H9 (cell line): ENCODE measurements around the gene FAM78A. TPM values are rescaled to one million over a fixed set of nuclear protein-coding genes. Genes with fewer than 3 reads are reported as not detected.

ENCODE experiments used
- DNase-seq: peaks from one replicate; pipeline ENCODE4 v3.0.0-alpha.2; 2017
- H2AFZ ChIP-seq: one replicate; pipeline ENCODE4 v1.6.1; 2013; ENCODE audit warnings: mild to moderate bottlenecking, low read length, control low read depth, moderate library complexity
- H2AK5ac ChIP-seq: 2 replicates; pipeline ENCODE4 v1.6.1; 2013; ENCODE audit warnings: low read length, control low read depth, mixed read lengths; ENCODE audit not compliant: insufficient read length
- H2BK120ac ChIP-seq: one replicate; pipeline ENCODE4 v1.6.1; 2013; ENCODE audit warnings: low read depth, mild to moderate bottlenecking, low read length, control low read depth, inconsistent platforms; ENCODE audit not compliant: poor library complexity, severe bottlenecking
- H2BK12ac ChIP-seq: 2 replicates; pipeline ENCODE4 v1.6.1; 2013; ENCODE audit warnings: low read length, control low read depth, mixed read lengths, low read depth; ENCODE audit not compliant: insufficient read length
- H2BK15ac ChIP-seq: 2 replicates; pipeline ENCODE4 v1.6.1; 2013; ENCODE audit warnings: low read depth, low read length, control low read depth
- H2BK20ac ChIP-seq: one replicate; pipeline ENCODE4 v1.6.1; 2013; ENCODE audit warnings: low read depth, mild to moderate bottlenecking, low read length, control low read depth, inconsistent platforms; ENCODE audit not compliant: poor library complexity, severe bottlenecking
- H2BK5ac ChIP-seq: 2 replicates; pipeline ENCODE4 v1.6.1; 2013; ENCODE audit warnings: low read length, control low read depth, mixed read lengths; ENCODE audit not compliant: insufficient read length
- H3K14ac ChIP-seq: 2 replicates; pipeline ENCODE4 v1.6.1; 2013; ENCODE audit warnings: low read length, control low read depth; ENCODE audit not compliant: insufficient read depth
- H3K18ac ChIP-seq: 2 replicates; pipeline ENCODE4 v1.6.1; 2013; ENCODE audit warnings: low read depth, mild to moderate bottlenecking, mixed read lengths, low read length, control low read depth; ENCODE audit not compliant: insufficient read length
- H3K23ac ChIP-seq: 2 replicates; pipeline ENCODE4 v1.6.1; 2013; ENCODE audit warnings: low read length, control low read depth, mixed read lengths, low read depth; ENCODE audit not compliant: insufficient read length
- H3K23me2 ChIP-seq: 2 replicates; pipeline ENCODE4 v1.6.1; 2013; ENCODE audit warnings: low read depth, mild to moderate bottlenecking, mixed read lengths, low read length, control low read depth; ENCODE audit not compliant: insufficient read length, poor library complexity, severe bottlenecking
- H3K27ac ChIP-seq: 2 replicates; pipeline ENCODE4 v1.5.1; 2013; ENCODE audit warnings: low read length, control low read depth, mixed read lengths, low read depth; ENCODE audit not compliant: insufficient read length
- H3K27me3 ChIP-seq: 2 replicates; pipeline ENCODE4 v1.6.1; 2013; ENCODE audit warnings: low read length, control low read depth, inconsistent platforms; ENCODE audit not compliant: insufficient read depth
- H3K4ac ChIP-seq: 2 replicates; pipeline ENCODE4 v1.6.1; 2013; ENCODE audit warnings: low read depth, mild to moderate bottlenecking, control low read depth, inconsistent platforms, low read length, moderate library complexity
- H3K4me1 ChIP-seq: 2 replicates; pipeline ENCODE4 v1.6.1; 2013; ENCODE audit warnings: low read length, control low read depth, inconsistent platforms; ENCODE audit not compliant: insufficient read depth
- H3K4me2 ChIP-seq: 2 replicates; pipeline ENCODE4 v1.6.1; 2013; ENCODE audit warnings: low read length, control low read depth, mixed read lengths; ENCODE audit not compliant: insufficient read length, insufficient read depth
- H3K56ac ChIP-seq: 2 replicates; pipeline ENCODE4 v1.6.1; 2013; ENCODE audit warnings: low read depth, mild to moderate bottlenecking, mixed read lengths, low read length, control low read depth; ENCODE audit not compliant: insufficient read length
- H3K79me1 ChIP-seq: 2 replicates; pipeline ENCODE4 v1.6.1; 2013; ENCODE audit warnings: low read depth, mild to moderate bottlenecking, moderate library complexity, low read length, control low read depth, inconsistent platforms; ENCODE audit not compliant: insufficient read depth, poor library complexity, severe bottlenecking
- H3K79me2 ChIP-seq: 2 replicates; pipeline ENCODE4 v1.6.1; 2013; ENCODE audit warnings: low read length, control low read depth, inconsistent platforms; ENCODE audit not compliant: insufficient read depth
- H3K9ac ChIP-seq: 2 replicates; pipeline ENCODE4 v1.6.1; 2013; ENCODE audit warnings: low read length, control low read depth, mixed read lengths; ENCODE audit not compliant: insufficient read length; ENCODE audit errors: extremely low read depth
- H3K9me3 ChIP-seq: one replicate; pipeline ENCODE4 v1.6.1; 2013; ENCODE audit warnings: low read depth, low read length, inconsistent platforms; ENCODE audit not compliant: control insufficient read depth
- H3T11ph ChIP-seq: one replicate; pipeline ENCODE4 v1.6.1; 2013; ENCODE audit warnings: mild to moderate bottlenecking, low read length, control low read depth, inconsistent platforms
- H4K20me1 ChIP-seq: one replicate; pipeline ENCODE4 v1.6.1; 2013; ENCODE audit not compliant: control insufficient read depth, insufficient read length, insufficient read depth
- H4K5ac ChIP-seq: 2 replicates; pipeline ENCODE4 v1.6.1; 2013; ENCODE audit warnings: low read depth, mild to moderate bottlenecking, mixed read lengths, low read length, control low read depth; ENCODE audit not compliant: insufficient read length
- H4K8ac ChIP-seq: replicated peaks from 2 replicates; pipeline ENCODE4 v1.6.1; 2013; ENCODE audit warnings: low read length, control low read depth, mixed read lengths, low read depth; ENCODE audit not compliant: insufficient read length
- H4K91ac ChIP-seq: 2 replicates; pipeline ENCODE4 v1.6.1; 2013; ENCODE audit warnings: low read depth, mild to moderate bottlenecking, moderate library complexity, mixed read lengths, low read length, control low read depth; ENCODE audit not compliant: insufficient read length
- H3K27ac Mint-ChIP-seq, 3 experiments: 2 replicates in 2 of 3; 3 replicates in 1 of 3; pipeline ENCODE4 v1.8.0; 2020 to 2021; ENCODE audit warnings: mixed read lengths in 3 of 3, mild to moderate bottlenecking in 1 of 3, moderate library complexity in 1 of 3
- H3K27me3 Mint-ChIP-seq: 2 replicates; pipeline ENCODE4 v1.8.0; 2021; ENCODE audit warnings: low read depth, mild to moderate bottlenecking, moderate library complexity, mixed read lengths
- H3K36me3 Mint-ChIP-seq, 3 experiments: 2 replicates in 2 of 3; 3 replicates in 1 of 3; pipeline ENCODE4 v1.8.0; 2020 to 2021; ENCODE audit warnings: low read depth in 3 of 3, mixed read lengths in 3 of 3; ENCODE audit not compliant: insufficient read depth in 1 of 3
- H3K4me1 Mint-ChIP-seq, 2 experiments: 2 replicates each; pipeline ENCODE4 v1.8.0; 2020; ENCODE audit warnings: mixed read lengths in 2 of 2
- H3K4me3 Mint-ChIP-seq, 2 experiments: 2 replicates in 1 of 2; 3 replicates in 1 of 2; pipeline ENCODE4 v1.8.0; 2020 to 2021; ENCODE audit warnings: mild to moderate bottlenecking in 2 of 2, mixed read lengths in 2 of 2, moderate library complexity in 1 of 2
- H3K9me3 Mint-ChIP-seq, 2 experiments: 2 replicates in 1 of 2; 3 replicates in 1 of 2; pipeline ENCODE4 v1.8.0; 2020; ENCODE audit warnings: mild to moderate bottlenecking in 2 of 2, mixed read lengths in 2 of 2, moderate library complexity in 1 of 2
- WGBS: extraction: QIAGEN DNeasy Blood & Tissue Kit; methylation state at CpG from one replicate; pipeline ENCODE4 v1.1.7; 2013; ENCODE audit warnings: missing lambda C conversion rate, low lambda C conversion rate, mixed read lengths; ENCODE audit not compliant: insufficient read length; ENCODE audit errors: extremely low coverage; 5-methylcytosine and 5-hydroxymethylcytosine counted together
- total RNA-seq: library from RNA; stranded (reverse); gene quantifications from 2 replicates; pipeline ENCODE4 v1.2.1, GENCODE V29; 2021
- TF ChIP-seq, protein P1 (sequence below): fragments of 200-600 bp; sonication (generic); conservative IDR thresholded peaks from 3 replicates; pipeline ENCODE4 v1.8.0; 2021; ENCODE audit warnings: antibody characterized with exemption, mild to moderate bottlenecking

Gene FAM78A
- total RNA-seq, 1 experiment from 2014 or later: 1.9 TPM

DNA sequence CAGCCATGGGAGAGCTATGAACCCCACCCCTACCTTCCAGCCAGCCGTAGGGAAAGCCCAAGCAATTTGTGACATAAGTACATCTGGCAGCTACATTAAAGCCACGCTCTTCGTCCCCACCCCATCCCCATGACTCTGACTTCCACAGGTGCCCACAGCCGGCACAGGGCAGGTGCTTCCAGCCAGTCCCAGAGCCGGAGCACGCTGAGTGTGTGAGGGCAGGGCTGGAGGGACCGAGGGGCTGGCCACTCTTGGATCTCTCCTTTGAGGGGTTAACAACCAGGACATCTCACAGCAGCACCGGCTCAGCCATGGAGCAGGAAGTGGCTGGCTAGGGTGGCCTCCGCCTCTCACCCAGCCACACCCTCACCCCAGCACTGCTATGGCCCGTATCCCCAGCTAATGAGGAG lies 2.4 kb upstream of the FAM78A start:
- Histone ChIP-seq H2BK120ac (no peak overlapping the region), H2BK12ac (no peak overlapping the region), H2AFZ (no peak overlapping the region), H3K23ac (no peak overlapping the region), H2AK5ac (no peak overlapping the region), H3K79me1 (no peaks in the 10 kb centered on the region), H2BK15ac (no peak overlapping the region), H3K4ac (no peak overlapping the region), H3K27me3 (peaks cover 10% of the 10 kb centered on the region; the same call in 1 of the 2 replicates), H3K79me2 (no peaks in the 10 kb centered on the region), H3K14ac (no peak overlapping the region; the same call in 1 of the 2 replicates), H2BK5ac (no peak overlapping the region), H3K4me2 (peak overlapping the region; percentile 10), H2BK20ac (no peak overlapping the region), H4K5ac (no peak overlapping the region), H3K23me2 (peaks cover 9% of the 10 kb centered on the region), H3K27ac (no peak overlapping the region), H4K91ac (no peak overlapping the region), H4K8ac (no peak overlapping the region), H3K4me1 (peaks cover 3% of the 10 kb centered on the region; the same call in 1 of the 2 replicates), H3K9me3 (no peaks in the 10 kb centered on the region), H3T11ph (no peak overlapping the region), H3K56ac (no peak overlapping the region), H4K20me1 (peaks cover 6% of the 10 kb centered on the region), H3K9ac (no peak overlapping the region), H3K18ac (no peak overlapping the region)
- no peak overlapping the region for H3K27ac Mint-ChIP-seq
- H3K4me1 Mint-ChIP-seq: peaks cover 26 to 41% of the 10 kb centered on the region in 2 experiments
- no peaks in the 10 kb centered on the region; a peak in 1 of 5 replicates for H3K9me3 Mint-ChIP-seq
- H3K36me3 Mint-ChIP-seq: no peaks in the 10 kb centered on the region; a peak in 1 of 7 replicates
- H3K27me3 Mint-ChIP-seq: peaks cover 59% of the 10 kb centered on the region
- TF ChIP-seq, protein P1, sequence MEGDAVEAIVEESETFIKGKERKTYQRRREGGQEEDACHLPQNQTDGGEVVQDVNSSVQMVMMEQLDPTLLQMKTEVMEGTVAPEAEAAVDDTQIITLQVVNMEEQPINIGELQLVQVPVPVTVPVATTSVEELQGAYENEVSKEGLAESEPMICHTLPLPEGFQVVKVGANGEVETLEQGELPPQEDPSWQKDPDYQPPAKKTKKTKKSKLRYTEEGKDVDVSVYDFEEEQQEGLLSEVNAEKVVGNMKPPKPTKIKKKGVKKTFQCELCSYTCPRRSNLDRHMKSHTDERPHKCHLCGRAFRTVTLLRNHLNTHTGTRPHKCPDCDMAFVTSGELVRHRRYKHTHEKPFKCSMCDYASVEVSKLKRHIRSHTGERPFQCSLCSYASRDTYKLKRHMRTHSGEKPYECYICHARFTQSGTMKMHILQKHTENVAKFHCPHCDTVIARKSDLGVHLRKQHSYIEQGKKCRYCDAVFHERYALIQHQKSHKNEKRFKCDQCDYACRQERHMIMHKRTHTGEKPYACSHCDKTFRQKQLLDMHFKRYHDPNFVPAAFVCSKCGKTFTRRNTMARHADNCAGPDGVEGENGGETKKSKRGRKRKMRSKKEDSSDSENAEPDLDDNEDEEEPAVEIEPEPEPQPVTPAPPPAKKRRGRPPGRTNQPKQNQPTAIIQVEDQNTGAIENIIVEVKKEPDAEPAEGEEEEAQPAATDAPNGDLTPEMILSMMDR: no peak
- peak overlapping the region in 1 of 2 experiments; percentile 58; a peak in 1 of 5 replicates for H3K4me3 Mint-ChIP-seq
- no CpG with 5 or more reads among the region's 10 CpGs for WGBS
- no peak for DNase-seq
